GM20000 (cell line): ENCODE data around the gene CNNM3.

Experiments used
- DNase-seq: peaks from one replicate; pipeline ENCODE4 v3.0.0; 2012; ENCODE audit warnings: low spot score
- CTCF ChIP-seq: IDR thresholded peaks from 2 replicates; pipeline ENCODE4 v1.5.1; 2012; ENCODE audit warnings: mild to moderate bottlenecking, control low read depth; ENCODE audit errors: extremely low read depth, missing control alignments

CNNM3 gene

GRCh38 chr2:96879545-96880040, 63.5 kb downstream of the CNNM3 start:
- no peak for DNase-seq
- TF ChIP-seq CTCF: no peak

GRCh38 chr2:96880891-96881273, 64.8 kb downstream of the CNNM3 start:
- no peak for DNase-seq
- no peak for TF ChIP-seq CTCF

GRCh38 chr2:96881349-96882195, 65.5 kb downstream of the CNNM3 start:
- TF ChIP-seq CTCF: no peak
- no peak for DNase-seq

GRCh38 chr2:96882230-96882629, 66.2 kb downstream of the CNNM3 start:
- TF ChIP-seq CTCF: no peak
- no peak for DNase-seq

- no peak for DNase-seq
- no peak for TF ChIP-seq CTCF
These were observed 66.8 kb downstream of the CNNM3 start for GRCh38 chr2:96882906-96883305.

- no peak for DNase-seq
- no peak for TF ChIP-seq CTCF
These were observed 67.2 kb downstream of the CNNM3 start for GRCh38 chr2:96883306-96883705.
